Adrenal gland (tissue), 12 donors: ENCODE measurements around the gene OR10A4. TPM values are rescaled to one million over a fixed set of nuclear protein-coding genes. Genes with fewer than 3 reads are reported as not detected.

ENCODE experiments used
- DNase-seq, 7 donors: peaks; one replicate each; pipeline ENCODE4 v3.0.0-alpha.2; 2019 to 2020
- H3K27ac ChIP-seq, 5 donors: fragments of 200-600 bp; sonication (generic) in 4 of 5; 1 replicate in 3 of 5; 2 replicates in 2 of 5; pipeline versions ENCODE4 v1.5.1 to v1.8.0; 2016 to 2020; ENCODE audit warnings: mild to moderate bottlenecking in 1 of 5
- H3K27me3 ChIP-seq: fragments of 200-600 bp; 2 replicates; pipeline ENCODE4 v1.8.0; 2021
- H3K36me3 ChIP-seq, 2 donors: fragments of 200-600 bp; replicated peaks in 1 of 2; 1 replicate in 1 of 2; 2 replicates in 1 of 2; pipeline versions ENCODE4 v1.5.1 to v1.8.0; 2018 to 2022
- H3K4me1 ChIP-seq, 2 donors: fragments of 200-600 bp; replicated peaks in 1 of 2; 1 replicate in 1 of 2; 2 replicates in 1 of 2; pipeline versions ENCODE4 v1.5.1 to v1.8.0; 2018 to 2021
- H3K4me3 ChIP-seq, 4 donors: fragments of 200-600 bp; sonication (generic) in 3 of 4; one replicate each; pipeline ENCODE4 v1.5.1; 2016 to 2018
- H3K9me3 ChIP-seq, 3 donors: fragments of 200-600 bp; sonication (generic) in 1 of 3; replicated peaks in 1 of 3; 1 replicate in 2 of 3; 2 replicates in 1 of 3; pipeline versions ENCODE4 v1.5.1 to v1.8.0; 2016 to 2021
- CTCF ChIP-seq, 6 experiments: fragments of 450-650 bp in 4 of 6; fragments of 200-600 bp in 2 of 6; sonication (generic) in 1 of 6; IDR thresholded peaks; 1 replicate in 5 of 6; 2 replicates in 1 of 6; pipeline versions ENCODE4 v1.5.1 to v1.8.0; 2016 to 2021; ENCODE audit warnings: antibody characterized with exemption in 6 of 6, mild to moderate bottlenecking in 2 of 6, moderate library complexity in 1 of 6
- POLR2A ChIP-seq, 2 donors: fragments of 450-650 bp; IDR thresholded peaks; one replicate each; pipeline ENCODE4 v1.6.1; 2017; ENCODE audit warnings: antibody characterized with exemption in 2 of 2, mild to moderate bottlenecking in 2 of 2, moderate library complexity in 1 of 2
- WGBS, 4 donors: extraction: QIAGEN DNeasy Blood & Tissue Kit in 2 of 4; methylation state at CpG; one replicate each; pipeline versions ENCODE4 v1.1.5 to v1.1.7; 2013 to 2017; 5-methylcytosine and 5-hydroxymethylcytosine counted together
- intact Hi-C, 2 donors: fragments of 100-400 bp; cut with DNase I; formaldehyde crosslinking; loops; one replicate each; pipeline versions ENCODE4 v1.14.1 to v1.15.0; 2022 to 2023
- polyA plus RNA-seq, 3 donors: library from polyadenylated mRNA; stranded (reverse); fragments of 200-250 nt in 2 of 3; fragments of 350-450 nt in 1 of 3; fragmentation: Illumina TruSeq in 1 of 3; extraction: RNeasy Lipid Tissue Mini Kit (QIAGEN cat#74804) in 1 of 3; gene quantifications; one replicate each; pipeline ENCODE4 v1.2.3, GENCODE V29; 2013 to 2014
- total RNA-seq, 9 donors: library from RNA; depleted of rRNA in 4 of 9; stranded (reverse); fragments of >200 nt in 4 of 9; fragments of 120-200 nt in 1 of 9; fragmentation: NEBNext Ultra II Directional in 1 of 9; extraction: Animal tissue kit (Norgen Biotek cat#: 25700) in 1 of 9; gene quantifications; one replicate each; pipeline versions ENCODE4 v1.1.0 to v1.2.4, GENCODE V29; 2013 to 2023
- donor health status: healthy with polysubstance abuse.
- donor health status: Bipolar disorder and iron deficiency.
- donor health status: DM: yes; HTN: yes; CAD: no.
- donor health status: DM: no; HTN: no; CAD: no.
- donor health status: DM: no; HTN: no; CAD: no.
- donor health status: DM: yes; HTN: yes; CAD: no.

The OR10A4 gene
- total and polyA plus RNA-seq, 12 donors = not detected

- DNase-seq = no peak
- Histone ChIP-seq H3K27me3 (no peaks in the 10 kb centered on the region), H3K4me3 (no peak overlapping the region), H3K27ac (no peak overlapping the region), H3K9me3 (no peaks in the 10 kb centered on the region), H3K36me3 (no peaks in the 10 kb centered on the region), H3K4me1 (no peaks in the 10 kb centered on the region)
- TF ChIP-seq POLR2A (IDR thresholded peaks at IDR 0.05) = no peak
- TF ChIP-seq CTCF (IDR thresholded peaks at IDR 0.05) = no peak
- intact Hi-C loops = no loop called here
Observed at GRCh38 chr11:6925007-6925577, 48.7 kb downstream of the OR10A4 start.

DNA sequence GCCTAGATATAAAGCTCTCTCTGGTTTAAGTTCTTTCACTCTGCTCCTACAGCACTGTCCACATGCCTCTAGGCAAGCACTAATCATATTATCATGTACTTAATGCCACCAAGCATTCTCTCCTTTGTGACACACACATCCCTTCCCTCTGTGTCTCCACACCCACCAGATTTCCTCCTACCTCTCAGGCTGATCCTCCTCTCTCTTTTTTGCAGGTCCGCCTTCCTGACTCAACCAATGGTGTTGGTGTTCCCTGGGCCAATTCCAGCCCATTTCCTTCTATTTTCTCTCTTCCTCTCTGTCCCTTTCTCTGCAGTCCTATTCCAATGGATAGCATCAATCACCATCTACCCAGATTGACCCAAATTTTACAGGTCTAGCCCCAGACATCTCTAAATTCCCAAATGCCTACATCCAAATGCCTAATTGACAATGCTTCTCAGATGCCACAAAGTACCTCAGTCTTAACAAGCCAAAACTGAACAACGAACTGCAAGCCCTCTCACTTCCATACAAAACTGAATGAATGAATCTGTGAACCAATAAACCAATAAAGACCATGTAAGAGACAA is 49.3 kb downstream of the OR10A4 start:
- 55 to 70% (median 64%) methylated on average over 2 of the region's 2 CpGs for WGBS, 4 donors
- H3K27me3 ChIP-seq = no peaks in the 10 kb centered on the region
- H3K36me3 ChIP-seq = no peaks in the 10 kb centered on the region
- intact Hi-C loops = no loop called here
- H3K4me3 ChIP-seq = peak overlapping the region in 2 of 4 donors; percentile 29 to 78
- no peaks in the 10 kb centered on the region for H3K4me1 ChIP-seq
- H3K27ac ChIP-seq = peak overlapping the region in 3 of 5 donors; percentile 35 to 73 (median 55)
- TF ChIP-seq CTCF (IDR thresholded peaks at IDR 0.05) = no peak
- no peak for TF ChIP-seq POLR2A (IDR thresholded peaks at IDR 0.05)
- DNase-seq = no peak
- H3K9me3 ChIP-seq = no peaks in the 10 kb centered on the region

DNA sequence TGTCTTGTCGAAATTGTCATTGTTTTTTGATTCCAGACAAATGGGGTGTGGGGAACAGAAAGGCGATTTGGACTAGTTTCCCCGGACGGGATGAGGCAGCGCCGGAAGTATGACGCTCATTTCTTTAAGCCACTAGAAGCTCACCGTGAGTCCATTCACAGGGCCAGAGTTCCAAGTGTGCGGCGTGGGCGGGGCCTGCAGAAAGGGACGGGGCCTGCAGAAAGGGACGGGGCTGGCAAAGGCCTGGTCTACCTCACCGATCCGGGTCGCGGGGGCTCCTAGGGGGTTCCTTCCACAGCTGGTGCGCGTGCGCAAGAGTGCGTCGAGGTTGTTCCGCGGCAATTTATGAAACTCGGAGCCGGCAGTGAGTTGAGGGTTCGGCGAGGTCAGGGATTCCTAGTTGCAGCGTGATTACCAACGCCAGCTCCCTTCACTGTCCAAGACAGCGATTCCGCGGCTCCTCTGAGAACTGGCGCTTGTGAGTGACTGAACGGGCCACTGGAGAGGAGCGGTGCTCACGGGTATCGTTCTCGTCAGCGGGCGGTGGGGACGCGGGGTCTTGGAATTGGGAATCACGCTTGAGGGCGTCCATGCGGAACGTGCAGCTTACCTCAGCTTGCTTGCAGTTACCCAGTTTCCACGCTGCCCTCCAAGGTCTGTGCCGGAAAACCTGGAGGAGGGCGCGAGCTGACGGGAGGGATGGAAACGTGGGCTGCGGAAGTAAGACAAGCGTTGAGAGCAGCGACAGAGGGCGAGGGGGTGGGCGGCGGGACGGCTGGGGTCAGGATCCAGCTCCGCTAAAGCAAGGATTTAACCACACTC is 50.0 kb downstream of the OR10A4 start, which contains the start of gene ZNF215:
ZNF215 (plus strand) TSS at position 219 of the 822 bp plus-strand sequence. CDS start 5,847 bp downstream, outside the sequence.
- Histone ChIP-seq H3K36me3 (no peaks in the 10 kb centered on the region), H3K4me1 (no peaks in the 10 kb centered on the region), H3K4me3 (peak within 1 kb of the TSS in 2 of 4 donors; percentile 29 to 78), H3K9me3 (no peaks in the 10 kb centered on the region), H3K27me3 (no peaks in the 10 kb centered on the region), H3K27ac (peak within 1 kb of the TSS in 3 of 5 donors; percentile 35 to 73 (median 55))
- WGBS, 4 donors = 1 to 2% (median 2%) methylated on average over 26 to 61 of the region's 61 CpGs
- intact Hi-C loops = no loop called here
- peak in 1 of 2 donors; percentile 10 for TF ChIP-seq POLR2A (IDR thresholded peaks at IDR 0.05)
- TF ChIP-seq CTCF (IDR thresholded peaks at IDR 0.05) = no peak
- peak; percentile 56 to 85 (median 79) for DNase-seq

DNA sequence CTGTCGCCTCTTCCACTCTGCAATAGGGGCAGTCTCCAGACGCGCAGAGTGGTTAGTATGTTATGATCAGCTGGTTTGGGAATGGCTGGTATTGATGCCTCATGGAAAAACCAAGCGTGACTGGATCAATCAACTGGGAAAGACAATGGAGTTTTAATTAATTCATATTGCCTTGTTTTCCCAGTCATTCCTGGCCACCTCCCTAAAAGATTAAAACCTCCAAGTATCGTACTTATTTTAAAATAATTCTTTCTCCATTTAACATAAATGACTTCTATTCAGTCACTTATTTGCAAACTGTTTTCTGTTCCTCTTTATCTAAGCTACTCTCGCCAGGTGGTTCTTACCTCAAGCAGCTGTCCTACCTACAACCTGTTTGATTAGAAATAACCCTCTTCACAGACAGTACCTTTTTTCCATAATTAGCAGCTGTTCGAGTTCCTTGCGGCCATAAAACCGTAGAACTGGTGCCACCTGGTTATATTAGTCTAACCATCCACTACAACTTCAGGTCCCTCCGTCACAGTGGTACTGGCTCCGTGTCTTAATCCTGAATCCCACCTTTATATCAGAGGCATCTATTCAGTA is 50.7 kb downstream of the OR10A4 start:
- H3K4me3 ChIP-seq = peak overlapping the region in 2 of 4 donors; percentile 29 to 78
- no peak for DNase-seq
- intact Hi-C loops = no loop called here
- no peaks in the 10 kb centered on the region for H3K27me3 ChIP-seq
- no peak for TF ChIP-seq CTCF (IDR thresholded peaks at IDR 0.05)
- no peak for TF ChIP-seq POLR2A (IDR thresholded peaks at IDR 0.05)
- H3K27ac ChIP-seq = peak overlapping the region in 2 of 5 donors; percentile 55 to 73
- no peaks in the 10 kb centered on the region for H3K4me1 ChIP-seq
- 15 to 18% (median 16%) methylated on average over 11 of the region's 11 CpGs for WGBS, 4 donors
- no peaks in the 10 kb centered on the region for H3K9me3 ChIP-seq
- no peaks in the 10 kb centered on the region for H3K36me3 ChIP-seq
